Neural progenitor cell (in vitro differentiated cells): ENCODE data around the gene MS4A18. TPM values are rescaled to one million over a fixed set of nuclear protein-coding genes. Genes with fewer than 3 reads are reported as not detected.

Source experiments
- DNase-seq: peaks from one replicate; pipeline ENCODE4 v3.0.0-alpha.2; 2016; ENCODE audit warnings: low spot score
- H2AFZ ChIP-seq: fragments of 200-600 bp; sonication (generic); replicated peaks from 2 replicates; pipeline ENCODE4 v1.6.1; 2016; ENCODE audit warnings: antibody characterized with exemption
- H3F3A ChIP-seq: fragments of 200-600 bp; sonication (generic); 2 replicates; pipeline ENCODE4 v1.6.1; 2016; ENCODE audit warnings: antibody characterized with exemption, low read depth
- H3K27ac ChIP-seq: fragments of 200-600 bp; sonication (generic); 2 replicates; pipeline ENCODE4 v1.5.1; 2016; ENCODE audit warnings: mild to moderate bottlenecking
- H3K27me3 ChIP-seq: fragments of 200-600 bp; sonication (generic); 2 replicates; pipeline ENCODE4 v1.6.1; 2016; ENCODE audit warnings: mild to moderate bottlenecking, moderate library complexity
- H3K36me3 ChIP-seq: fragments of 200-600 bp; sonication (generic); 2 replicates; pipeline ENCODE4 v1.5.1; 2016
- H3K4me1 ChIP-seq: fragments of 200-600 bp; sonication (generic); 2 replicates; pipeline ENCODE4 v1.6.1; 2016; ENCODE audit warnings: mixed run types
- H3K4me2 ChIP-seq: fragments of 200-600 bp; sonication (generic); 2 replicates; pipeline ENCODE4 v1.6.1; 2016
- H3K4me3 ChIP-seq: fragments of 200-600 bp; sonication (generic); 2 replicates; pipeline ENCODE4 v1.5.1; 2016
- H3K79me2 ChIP-seq: fragments of 200-600 bp; sonication (generic); 2 replicates; pipeline ENCODE4 v1.6.1; 2016; ENCODE audit warnings: low read depth
- H3K9ac ChIP-seq: fragments of 200-600 bp; sonication (generic); 2 replicates; pipeline ENCODE4 v1.6.1; 2016
- H3K9me3 ChIP-seq: fragments of 200-600 bp; sonication (generic); 2 replicates; pipeline ENCODE4 v1.5.1; 2016; ENCODE audit warnings: low read depth
- H4K20me1 ChIP-seq: fragments of 200-600 bp; sonication (generic); 2 replicates; pipeline ENCODE4 v1.6.1; 2016; ENCODE audit warnings: low read depth
- H3K27ac Mint-ChIP-seq: 3 replicates; pipeline ENCODE4 v1.8.0; 2021; ENCODE audit warnings: mixed read lengths
- H3K27me3 Mint-ChIP-seq: 2 replicates; pipeline ENCODE4 v1.8.0; 2022; ENCODE audit warnings: low read depth, mild to moderate bottlenecking, inconsistent platforms, moderate library complexity, mixed read lengths; ENCODE audit not compliant: insufficient read depth
- H3K36me3 Mint-ChIP-seq: 3 replicates; pipeline ENCODE4 v1.8.0; 2021; ENCODE audit warnings: mixed read lengths
- H3K4me1 Mint-ChIP-seq: 3 replicates; pipeline ENCODE4 v1.8.0; 2021; ENCODE audit warnings: mixed read lengths
- H3K4me3 Mint-ChIP-seq: 3 replicates; pipeline ENCODE4 v1.8.0; 2021; ENCODE audit warnings: mild to moderate bottlenecking, moderate library complexity, mixed read lengths
- H3K9me3 Mint-ChIP-seq: 3 replicates; pipeline ENCODE4 v1.8.0; 2020; ENCODE audit warnings: mixed read lengths
- EZH2 ChIP-seq: fragments of 200-600 bp; sonication (generic); IDR thresholded peaks from 2 replicates; pipeline ENCODE4 v1.6.1; 2017; ENCODE audit warnings: antibody characterized with exemption, mild to moderate bottlenecking, moderate library complexity
- EZH2phosphoT487 ChIP-seq: fragments of 200-600 bp; sonication (generic); IDR thresholded peaks from 2 replicates; pipeline ENCODE4 v1.6.1; 2017; ENCODE audit warnings: antibody characterized with exemption
- total RNA-seq: library from RNA; depleted of rRNA; stranded (reverse); fragments of >200 nt; gene quantifications from 2 replicates; pipeline ENCODE4 v1.2.3, GENCODE V29; 2015; ENCODE audit warnings: low replicate concordance
- TF ChIP-seq, protein P1 (sequence below): fragments of 200-600 bp; sonication (generic); IDR thresholded peaks from 2 replicates; pipeline ENCODE4 v1.5.1; 2017; ENCODE audit warnings: antibody characterized with exemption, mild to moderate bottlenecking

MS4A18 gene
- total RNA-seq, 1 donor from 2014 or later = not detected

GRCh38 chr11:60788401-60789125 is 64.0 kb downstream of the MS4A18 start:
- H3K36me3 Mint-ChIP-seq = no peaks in the 10 kb centered on the region
- no peak overlapping the region for H3K4me3 Mint-ChIP-seq
- Histone ChIP-seq H2AFZ (no peak overlapping the region), H3K4me2 (no peak overlapping the region), H3K4me1 (no peaks in the 10 kb centered on the region), H3K4me3 (no peak overlapping the region), H4K20me1 (no peaks in the 10 kb centered on the region), H3F3A (no peaks in the 10 kb centered on the region), H3K27me3 (no peaks in the 10 kb centered on the region), H3K9ac (no peak overlapping the region), H3K79me2 (no peaks in the 10 kb centered on the region), H3K9me3 (no peaks in the 10 kb centered on the region), H3K36me3 (no peaks in the 10 kb centered on the region), H3K27ac (no peak overlapping the region)
- H3K4me1 Mint-ChIP-seq = peaks cover 15% of the 10 kb centered on the region
- DNase-seq = no peak
- TF ChIP-seq, protein P1, sequence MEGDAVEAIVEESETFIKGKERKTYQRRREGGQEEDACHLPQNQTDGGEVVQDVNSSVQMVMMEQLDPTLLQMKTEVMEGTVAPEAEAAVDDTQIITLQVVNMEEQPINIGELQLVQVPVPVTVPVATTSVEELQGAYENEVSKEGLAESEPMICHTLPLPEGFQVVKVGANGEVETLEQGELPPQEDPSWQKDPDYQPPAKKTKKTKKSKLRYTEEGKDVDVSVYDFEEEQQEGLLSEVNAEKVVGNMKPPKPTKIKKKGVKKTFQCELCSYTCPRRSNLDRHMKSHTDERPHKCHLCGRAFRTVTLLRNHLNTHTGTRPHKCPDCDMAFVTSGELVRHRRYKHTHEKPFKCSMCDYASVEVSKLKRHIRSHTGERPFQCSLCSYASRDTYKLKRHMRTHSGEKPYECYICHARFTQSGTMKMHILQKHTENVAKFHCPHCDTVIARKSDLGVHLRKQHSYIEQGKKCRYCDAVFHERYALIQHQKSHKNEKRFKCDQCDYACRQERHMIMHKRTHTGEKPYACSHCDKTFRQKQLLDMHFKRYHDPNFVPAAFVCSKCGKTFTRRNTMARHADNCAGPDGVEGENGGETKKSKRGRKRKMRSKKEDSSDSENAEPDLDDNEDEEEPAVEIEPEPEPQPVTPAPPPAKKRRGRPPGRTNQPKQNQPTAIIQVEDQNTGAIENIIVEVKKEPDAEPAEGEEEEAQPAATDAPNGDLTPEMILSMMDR = no peak
- TF ChIP-seq EZH2phosphoT487 (no peak), EZH2 (no peak)
- H3K9me3 Mint-ChIP-seq = peaks cover 22% of the 10 kb centered on the region
- peak overlapping the region; percentile 29 for H3K27ac Mint-ChIP-seq
- peaks cover 12% of the 10 kb centered on the region for H3K27me3 Mint-ChIP-seq

- no peak for DNase-seq
- Histone ChIP-seq H3K9me3 (no peaks in the 10 kb centered on the region), H4K20me1 (no peaks in the 10 kb centered on the region), H3K4me3 (no peak overlapping the region), H3F3A (no peaks in the 10 kb centered on the region), H3K9ac (no peak overlapping the region), H3K79me2 (no peaks in the 10 kb centered on the region), H3K4me2 (no peak overlapping the region), H3K4me1 (no peaks in the 10 kb centered on the region), H3K27me3 (no peaks in the 10 kb centered on the region), H3K27ac (no peak overlapping the region), H2AFZ (no peak overlapping the region), H3K36me3 (no peaks in the 10 kb centered on the region)
- Mint-ChIP-seq H3K4me1 (peaks cover 8% of the 10 kb centered on the region), H3K4me3 (no peak overlapping the region), H3K36me3 (no peaks in the 10 kb centered on the region), H3K9me3 (peaks cover 22% of the 10 kb centered on the region), H3K27ac (no peak overlapping the region), H3K27me3 (peaks cover 20% of the 10 kb centered on the region)
- no peak for TF ChIP-seq EZH2
- TF ChIP-seq EZH2phosphoT487 = no peak
- TF ChIP-seq, protein P1 = no peak
Observed at GRCh38 chr11:60790726-60791125, 66.2 kb downstream of the MS4A18 start.

GRCh38 chr11:60791153-60791933 is 66.8 kb downstream of the MS4A18 start:
- Histone ChIP-seq H3F3A (no peaks in the 10 kb centered on the region), H3K4me3 (no peak overlapping the region), H3K36me3 (no peaks in the 10 kb centered on the region), H3K27me3 (no peaks in the 10 kb centered on the region), H3K79me2 (no peaks in the 10 kb centered on the region), H3K4me1 (no peaks in the 10 kb centered on the region), H3K9me3 (no peaks in the 10 kb centered on the region), H4K20me1 (no peaks in the 10 kb centered on the region), H3K27ac (no peak overlapping the region), H2AFZ (no peak overlapping the region), H3K4me2 (no peak overlapping the region), H3K9ac (no peak overlapping the region)
- no peak for TF ChIP-seq EZH2phosphoT487
- TF ChIP-seq, protein P1 = no peak
- no peak for TF ChIP-seq EZH2
- Mint-ChIP-seq H3K27ac (no peak overlapping the region), H3K27me3 (peaks cover 17% of the 10 kb centered on the region), H3K4me3 (no peak overlapping the region), H3K36me3 (no peaks in the 10 kb centered on the region), H3K4me1 (peaks cover 3% of the 10 kb centered on the region), H3K9me3 (peaks cover 22% of the 10 kb centered on the region)
- DNase-seq = no peak
